ENCODE data around the gene ADM2.

ADM2 gene

DNA sequence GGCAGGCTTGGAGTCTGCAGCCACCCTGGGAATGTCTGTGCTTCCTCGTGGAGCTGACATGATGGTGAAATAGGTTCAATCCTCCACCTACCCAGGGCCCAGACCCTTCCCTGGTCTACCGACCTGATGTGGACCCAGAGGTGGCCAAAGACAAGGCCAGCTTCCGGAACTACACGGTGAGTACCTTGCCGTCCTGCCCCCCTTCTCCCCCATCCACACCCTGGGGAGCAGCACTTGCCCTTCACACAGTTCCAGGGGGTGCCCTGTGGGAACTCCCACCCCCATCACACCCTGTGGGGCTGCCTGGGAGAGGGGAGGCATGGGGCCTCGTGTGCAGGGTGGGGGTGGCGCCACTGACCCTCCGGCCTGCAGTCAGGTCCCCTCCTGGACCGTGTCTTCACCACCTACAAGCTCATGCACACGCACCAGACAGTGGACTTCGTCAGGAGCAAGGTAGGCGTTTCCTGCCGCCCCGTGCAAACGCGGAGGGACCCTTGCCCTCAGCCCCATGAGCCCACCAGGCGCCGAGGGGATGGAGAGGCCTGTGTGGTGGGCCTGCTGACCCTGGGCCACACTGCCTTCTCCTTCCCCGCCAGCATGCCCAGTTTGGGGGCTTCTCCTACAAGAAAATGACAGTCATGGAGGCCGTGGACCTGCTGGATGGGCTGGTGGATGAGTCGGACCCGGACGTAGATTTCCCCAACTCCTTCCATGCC, 6.1 kb downstream of the ADM2 start:
- Histone ChIP-seq H3K27ac (ENCODE audit: low read length) (no peak overlapping the region), H3K9me3 (ENCODE audit: control insufficient read depth, insufficient read depth, low read length) (no peaks in the 10 kb centered on the region), H3K27me3 (ENCODE audit: control insufficient read depth, insufficient read depth, low read length) (no peaks in the 10 kb centered on the region), H3K4me3 (ENCODE audit: low read length) (no peak overlapping the region), H3K36me3 (ENCODE audit: control insufficient read depth, insufficient read depth, low read length) (peaks cover 3% of the 10 kb centered on the region; the same call in 1 of the 2 replicates), H3K4me1 (ENCODE audit: control insufficient read depth, insufficient read depth, low read length) (no peaks in the 10 kb centered on the region)
- no CpG with 5 or more reads among the region's 23 CpGs for WGBS (ENCODE audit: insufficient coverage, insufficient read length)
- no peak for DNase-seq (ENCODE audit: low read depth, low spot score)

DNA sequence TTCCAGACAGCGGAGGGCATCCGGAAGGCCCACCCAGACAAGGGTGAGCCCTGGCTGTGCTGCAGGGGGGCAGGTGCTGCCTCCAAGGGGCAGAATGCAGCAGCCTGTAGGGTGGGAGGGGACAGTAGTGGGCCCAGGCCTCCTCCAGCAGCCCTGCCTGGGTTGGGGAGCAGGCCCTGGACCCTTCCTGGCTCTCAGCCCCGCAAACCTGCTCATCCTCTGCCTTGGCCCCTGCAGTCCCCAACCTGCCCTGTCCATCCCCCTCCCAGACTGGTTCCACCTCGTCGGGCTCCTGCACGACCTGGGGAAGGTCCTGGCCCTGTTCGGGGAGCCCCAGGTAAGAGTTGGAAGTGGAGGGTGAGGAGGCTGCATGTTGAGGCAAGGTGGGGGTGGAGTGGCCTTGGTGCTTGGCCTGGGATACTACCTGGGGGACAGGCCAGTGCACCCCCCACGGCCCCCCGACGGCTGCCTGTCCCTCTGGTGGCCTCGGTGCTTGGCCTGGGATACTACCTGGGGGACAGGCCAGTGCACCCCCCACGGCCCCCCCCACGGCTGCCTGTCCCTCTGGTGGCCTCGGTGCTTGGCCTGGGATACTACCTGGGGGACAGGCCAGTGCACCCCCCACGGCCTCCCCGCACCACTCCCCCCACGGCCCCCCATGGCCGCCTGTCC, 6.8 kb downstream of the ADM2 start:
- H3K36me3 ChIP-seq (ENCODE audit: control insufficient read depth, insufficient read depth, low read length): no peaks in the 10 kb centered on the region
- no peak for DNase-seq (ENCODE audit: low read depth, low spot score)
- no peaks in the 10 kb centered on the region for H3K9me3 ChIP-seq (ENCODE audit: control insufficient read depth, insufficient read depth, low read length)
- H3K27ac ChIP-seq (ENCODE audit: low read length): no peak overlapping the region
- no peaks in the 10 kb centered on the region for H3K27me3 ChIP-seq (ENCODE audit: control insufficient read depth, insufficient read depth, low read length)
- H3K4me1 ChIP-seq (ENCODE audit: control insufficient read depth, insufficient read depth, low read length): no peaks in the 10 kb centered on the region
- no CpG with 5 or more reads among the region's 18 CpGs for WGBS (ENCODE audit: insufficient coverage, insufficient read length)
- no peak overlapping the region for H3K4me3 ChIP-seq (ENCODE audit: low read length)

DNA sequence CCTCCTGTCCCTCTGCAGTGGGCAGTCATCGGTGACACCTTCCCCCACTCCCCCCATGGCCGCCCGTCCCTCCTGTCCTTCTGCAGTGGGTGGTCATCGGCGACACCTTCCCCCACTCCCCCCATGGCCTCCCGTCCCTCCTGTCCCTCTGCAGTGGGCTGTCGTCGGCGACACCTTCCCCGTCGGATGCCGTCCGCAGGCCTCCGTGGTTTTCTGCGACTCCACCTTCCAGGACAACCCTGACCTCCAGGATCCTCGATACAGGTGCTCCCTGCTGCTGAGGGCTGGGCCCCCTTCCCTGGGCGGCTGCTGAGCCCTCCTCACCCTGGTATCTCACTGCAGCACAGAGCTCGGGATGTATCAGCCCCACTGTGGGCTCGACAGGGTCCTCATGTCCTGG, 7.5 kb downstream of the ADM2 start:
- WGBS (ENCODE audit: insufficient coverage, insufficient read length): no CpG with 5 or more reads among the region's 19 CpGs
- H3K27me3 ChIP-seq (ENCODE audit: control insufficient read depth, insufficient read depth, low read length): no peaks in the 10 kb centered on the region
- H3K36me3 ChIP-seq (ENCODE audit: control insufficient read depth, insufficient read depth, low read length): no peaks in the 10 kb centered on the region
- no peaks in the 10 kb centered on the region for H3K9me3 ChIP-seq (ENCODE audit: control insufficient read depth, insufficient read depth, low read length)
- H3K27ac ChIP-seq (ENCODE audit: low read length): no peak overlapping the region
- H3K4me3 ChIP-seq (ENCODE audit: low read length): no peak overlapping the region
- no peak for DNase-seq (ENCODE audit: low read depth, low spot score)
- no peaks in the 10 kb centered on the region for H3K4me1 ChIP-seq (ENCODE audit: control insufficient read depth, insufficient read depth, low read length)

- Histone ChIP-seq H3K4me1 (ENCODE audit: control insufficient read depth, insufficient read depth, low read length) (no peaks in the 10 kb centered on the region), H3K27me3 (ENCODE audit: control insufficient read depth, insufficient read depth, low read length) (no peaks in the 10 kb centered on the region), H3K4me3 (ENCODE audit: low read length) (no peak overlapping the region), H3K36me3 (ENCODE audit: control insufficient read depth, insufficient read depth, low read length) (no peaks in the 10 kb centered on the region), H3K27ac (ENCODE audit: low read length) (no peak overlapping the region), H3K9me3 (ENCODE audit: control insufficient read depth, insufficient read depth, low read length) (no peaks in the 10 kb centered on the region)
- no peak for DNase-seq (ENCODE audit: low read depth, low spot score)
- WGBS (ENCODE audit: insufficient coverage, insufficient read length): no CpG with 5 or more reads among the region's 31 CpGs
These were observed 8.3 kb downstream of the ADM2 start for GRCh38 chr22:50489363-50490243.

- WGBS (ENCODE audit: insufficient coverage, insufficient read length): no CpG with 5 or more reads among the region's 27 CpGs
- H3K4me1 ChIP-seq (ENCODE audit: control insufficient read depth, insufficient read depth, low read length): no peaks in the 10 kb centered on the region
- H3K4me3 ChIP-seq (ENCODE audit: low read length): no peak overlapping the region
- H3K9me3 ChIP-seq (ENCODE audit: control insufficient read depth, insufficient read depth, low read length): no peaks in the 10 kb centered on the region
- no peak overlapping the region for H3K27ac ChIP-seq (ENCODE audit: low read length)
- no peak for DNase-seq (ENCODE audit: low read depth, low spot score)
- no peaks in the 10 kb centered on the region for H3K36me3 ChIP-seq (ENCODE audit: control insufficient read depth, insufficient read depth, low read length)
- H3K27me3 ChIP-seq (ENCODE audit: control insufficient read depth, insufficient read depth, low read length): no peaks in the 10 kb centered on the region
These were observed 9.4 kb downstream of the ADM2 start for GRCh38 chr22:50490531-50491308.

DNA sequence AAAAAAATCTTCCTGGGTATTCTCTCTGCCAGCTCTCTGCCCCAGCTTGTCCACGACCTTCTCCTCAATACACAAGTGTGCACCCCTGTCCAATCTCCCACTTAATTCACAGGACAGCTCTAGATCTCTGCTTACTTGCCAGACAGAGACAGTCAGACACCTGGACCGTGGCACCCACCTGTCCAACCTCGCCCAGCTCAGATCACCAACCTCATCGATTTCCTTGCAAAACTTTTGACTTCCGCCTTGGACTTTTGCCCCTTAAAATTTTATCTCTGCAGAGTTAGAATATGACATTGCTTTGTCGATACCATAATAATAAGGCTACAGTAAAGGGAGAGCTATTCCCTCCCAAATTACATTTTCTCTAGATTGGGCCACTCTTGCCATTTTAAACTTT, 15.8 kb downstream of the ADM2 start:
- Histone ChIP-seq H3K9me3 (ENCODE audit: control insufficient read depth, insufficient read depth, low read length) (no peaks in the 10 kb centered on the region), H3K27me3 (ENCODE audit: control insufficient read depth, insufficient read depth, low read length) (no peaks in the 10 kb centered on the region), H3K36me3 (ENCODE audit: control insufficient read depth, insufficient read depth, low read length) (no peaks in the 10 kb centered on the region), H3K4me1 (ENCODE audit: control insufficient read depth, insufficient read depth, low read length) (no peaks in the 10 kb centered on the region), H3K27ac (ENCODE audit: low read length) (no peak overlapping the region), H3K4me3 (ENCODE audit: low read length) (no peak overlapping the region)
- no CpG with 5 or more reads among the region's 6 CpGs for WGBS (ENCODE audit: insufficient coverage, insufficient read length)
- DNase-seq (ENCODE audit: low read depth, low spot score): no peak

DNA sequence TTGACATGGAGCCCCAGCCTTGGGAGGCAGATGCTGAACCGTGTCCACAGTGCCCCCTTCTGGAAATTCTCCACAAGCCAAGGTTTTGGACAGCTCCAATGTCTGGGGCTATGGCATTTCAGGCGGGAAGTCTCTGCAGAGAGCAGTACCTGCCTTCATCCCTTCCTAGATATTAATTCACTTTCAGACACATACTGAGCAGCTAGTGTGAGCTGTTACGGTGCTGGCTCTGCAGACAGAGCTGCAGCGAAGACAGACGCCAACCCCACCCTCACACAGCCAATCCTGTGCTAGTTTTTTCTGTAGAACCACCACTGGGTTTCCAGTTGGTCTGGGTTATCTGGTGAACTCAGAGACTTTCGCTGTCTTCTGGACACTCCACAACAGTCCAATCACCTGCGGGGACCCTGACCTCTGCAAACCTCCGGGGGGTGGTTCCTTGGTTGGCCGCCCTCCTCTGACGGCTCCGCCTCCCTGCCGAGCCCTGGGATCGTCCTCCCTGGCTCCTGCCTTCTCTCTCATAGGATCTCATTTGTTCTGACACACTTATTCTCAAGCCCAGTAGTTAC, 17.1 kb downstream of the ADM2 start:
- WGBS (ENCODE audit: insufficient coverage, insufficient read length): no CpG with 5 or more reads among the region's 13 CpGs
- Histone ChIP-seq H3K27ac (ENCODE audit: low read length) (no peak overlapping the region), H3K36me3 (ENCODE audit: control insufficient read depth, insufficient read depth, low read length) (no peaks in the 10 kb centered on the region), H3K4me3 (ENCODE audit: low read length) (no peak overlapping the region), H3K4me1 (ENCODE audit: control insufficient read depth, insufficient read depth, low read length) (no peaks in the 10 kb centered on the region), H3K27me3 (ENCODE audit: control insufficient read depth, insufficient read depth, low read length) (no peaks in the 10 kb centered on the region), H3K9me3 (ENCODE audit: control insufficient read depth, insufficient read depth, low read length) (no peaks in the 10 kb centered on the region)
- DNase-seq (ENCODE audit: low read depth, low spot score): no peak

- H3K27me3 ChIP-seq (ENCODE audit: control insufficient read depth, insufficient read depth, low read length): no peaks in the 10 kb centered on the region
- no peak overlapping the region for H3K27ac ChIP-seq (ENCODE audit: low read length)
- WGBS (ENCODE audit: insufficient coverage, insufficient read length): no CpG with 5 or more reads among the region's 12 CpGs
- H3K4me3 ChIP-seq (ENCODE audit: low read length): no peak overlapping the region
- DNase-seq (ENCODE audit: low read depth, low spot score): no peak
- no peaks in the 10 kb centered on the region for H3K4me1 ChIP-seq (ENCODE audit: control insufficient read depth, insufficient read depth, low read length)
- no peaks in the 10 kb centered on the region; the same call in 1 of the 2 replicates for H3K36me3 ChIP-seq (ENCODE audit: control insufficient read depth, insufficient read depth, low read length)
- H3K9me3 ChIP-seq (ENCODE audit: control insufficient read depth, insufficient read depth, low read length): no peaks in the 10 kb centered on the region
These were observed 19.1 kb downstream of the ADM2 start for GRCh38 chr22:50500452-50500851.

GRCh38 chr22:50502096-50502495, 20.8 kb downstream of the ADM2 start:
- WGBS (ENCODE audit: insufficient coverage, insufficient read length): no CpG with 5 or more reads among the region's 6 CpGs
- H3K36me3 ChIP-seq (ENCODE audit: control insufficient read depth, insufficient read depth, low read length): peaks cover 6% of the 10 kb centered on the region; the same call in 1 of the 2 replicates

More at GRCh38 chr22:50502096-50502495, 20.8 kb downstream of the ADM2 start:
- peaks cover 2% of the 10 kb centered on the region for H3K4me1 ChIP-seq (ENCODE audit: control insufficient read depth, insufficient read depth, low read length)
- H3K27me3 ChIP-seq (ENCODE audit: control insufficient read depth, insufficient read depth, low read length): no peaks in the 10 kb centered on the region
- no peak overlapping the region for H3K4me3 ChIP-seq (ENCODE audit: low read length)
- no peaks in the 10 kb centered on the region for H3K9me3 ChIP-seq (ENCODE audit: control insufficient read depth, insufficient read depth, low read length)
- no peak for DNase-seq (ENCODE audit: low read depth, low spot score)
- H3K27ac ChIP-seq (ENCODE audit: low read length): no peak overlapping the region

All from iPS DF 6.9 (cell line).